ENCODE measurements around the gene SLC9A3. TPM values are rescaled to one million over a fixed set of nuclear protein-coding genes. Genes with fewer than 3 reads are reported as not detected.
"Not testable (repeated sequence)": the region's sequence is repeated elsewhere in the genome, so short reads cannot be mapped to it uniquely, and the experiment has no call there.

The SLC9A3 gene
- total RNA-seq, 1 donor from 2014 or later: 1.3 TPM

- intact Hi-C loops (cut with micrococcal nuclease); DNase-seq; ATAC-seq: not testable (repeated sequence)
Measured at GRCh38 chr5:557917-558316, 33.7 kb upstream of the SLC9A3 start.

GRCh38 chr5:556909-557441 is 32.7 kb upstream of the SLC9A3 start:
- DNase-seq (no peak), ATAC-seq (no peak)
- intact Hi-C loops (cut with micrococcal nuclease): no loop called here

GRCh38 chr5:555058-555623 is 30.9 kb upstream of the SLC9A3 start:
- DNase-seq (no peak), ATAC-seq (no peak)
- intact Hi-C loops (cut with micrococcal nuclease): no loop called here

GRCh38 chr5:554284-554988 is 30.2 kb upstream of the SLC9A3 start:
- no peak for DNase-seq
- ATAC-seq: no peak
- intact Hi-C loops (cut with micrococcal nuclease): no loop called here

GRCh38 chr5:553874-554273 is 29.6 kb upstream of the SLC9A3 start:
- ATAC-seq (no peak), DNase-seq (no peak)
- intact Hi-C loops (cut with micrococcal nuclease): no loop called here

GRCh38 chr5:551406-551805 is 27.2 kb upstream of the SLC9A3 start:
- ATAC-seq: no peak
- DNase-seq: no peak
- intact Hi-C loops (cut with micrococcal nuclease): no loop called here

- no peak for DNase-seq
- intact Hi-C loops (cut with micrococcal nuclease): no loop called here
- no peak for ATAC-seq
Measured at GRCh38 chr5:549229-549628, 25.0 kb upstream of the SLC9A3 start.

GRCh38 chr5:548256-548655 is 24.0 kb upstream of the SLC9A3 start:
- DNase-seq: peak; percentile 23
- ATAC-seq: no peak
- intact Hi-C loops (cut with micrococcal nuclease): no loop called here

- no peak for ATAC-seq
- intact Hi-C loops (cut with micrococcal nuclease): no loop called here
- DNase-seq: peak; percentile 11
Measured at GRCh38 chr5:547086-547924, 23.1 kb upstream of the SLC9A3 start.

GRCh38 chr5:546376-546908 is 22.2 kb upstream of the SLC9A3 start:
- ATAC-seq (no peak), DNase-seq (peak; percentile 11)
- intact Hi-C loops (cut with micrococcal nuclease): no loop called here

- intact Hi-C loops (cut with micrococcal nuclease): no loop called here
- ATAC-seq (no peak), DNase-seq (peak; percentile 24)
Measured at GRCh38 chr5:545641-546375, 21.6 kb upstream of the SLC9A3 start.

- intact Hi-C loops (cut with micrococcal nuclease): no loop called here
- peak; percentile 16 for DNase-seq
- ATAC-seq: no peak
Measured at GRCh38 chr5:544675-545355, 20.6 kb upstream of the SLC9A3 start.

- ATAC-seq: peak; percentile 68
- peak; percentile 65 for DNase-seq
- intact Hi-C loops (cut with micrococcal nuclease): no loop called here
Measured at GRCh38 chr5:543755-544674, 19.8 kb upstream of the SLC9A3 start.

- ATAC-seq (no peak), DNase-seq (peak; percentile 17)
- intact Hi-C loops (cut with micrococcal nuclease): no loop called here
Measured at GRCh38 chr5:543351-543750, 19.1 kb upstream of the SLC9A3 start.

- DNase-seq (peak; percentile 21), ATAC-seq (no peak)
- intact Hi-C loops (cut with micrococcal nuclease): no loop called here
Measured at GRCh38 chr5:542319-543311, 18.4 kb upstream of the SLC9A3 start.

GRCh38 chr5:541539-542318 is 17.5 kb upstream of the SLC9A3 start:
- no peak for DNase-seq
- intact Hi-C loops (cut with micrococcal nuclease): no loop called here

More at GRCh38 chr5:541539-542318, 17.5 kb upstream of the SLC9A3 start:
- no peak for ATAC-seq

Measured in left ventricle myocardium superior (tissue), 1 donor.